ENCODE data around the gene RABL3. TPM values are rescaled to one million over a fixed set of nuclear protein-coding genes. Genes with fewer than 3 reads are reported as not detected.
A peak's percentile ranks its signal among the peaks of the same experiment; 100 is the strongest.
"Not testable (repeated sequence)": the region's sequence is repeated elsewhere in the genome, so short reads cannot be mapped to it uniquely, and the experiment has no call there.

The RABL3 gene
- total and polyA plus RNA-seq, 12 donors, result 2.8 to 33.9 (median 20.4) TPM

GRCh38 chr3:120742849-120743365, 591 bp upstream of the RABL3 start:
- intact Hi-C loops (cut with DNase I), result loop anchor here in 6 of 10 donors (1.0 to 5.0 kb wide), 5 partner anchors 126 to 326 kb away; partner anchors contain the start of gene NDUFB4 (in 5 of the 6)
- H3K9me3 ChIP-seq, result peaks cover 0 to 4% (median 0%) of the 10 kb centered on the region in 11 donors
- ATAC-seq (peak; percentile 5 to 57 (median 26)), DNase-seq (peak in 1 of 2 donors; percentile 23)
- WGBS, 2 donors, result 0 to 1% methylated on average over 26 of the region's 26 CpGs
- no peak for TF ChIP-seq CTCF (IDR thresholded peaks at IDR 0.05)
- H3K27me3 ChIP-seq, result no peaks in the 10 kb centered on the region
- peak overlapping the region; percentile 3 to 99 (median 92) for H3K27ac ChIP-seq
- peaks cover 4 to 32% (median 21%) of the 10 kb centered on the region in 9 donors for H3K4me1 ChIP-seq
- peaks cover 0 to 11% (median under 1%) of the 10 kb centered on the region in 9 donors for H3K36me3 ChIP-seq
- H3K4me3 ChIP-seq, result peak overlapping the region; percentile 23 to 95 (median 84)

GRCh38 chr3:120741837-120742197, 499 bp downstream of the RABL3 start:
- peak overlapping the region; percentile 64 to 95 (median 84) for H3K4me3 ChIP-seq
- no peak for TF ChIP-seq CTCF (IDR thresholded peaks at IDR 0.05)
- peaks cover 0 to 20% (median 6%) of the 10 kb centered on the region in 9 donors for H3K36me3 ChIP-seq
- H3K27ac ChIP-seq, result peak overlapping the region in 9 of 10 donors; percentile 91 to 99 (median 96)
- intact Hi-C loops (cut with DNase I), result loop anchor here in 6 of 10 donors (1.0 to 5.0 kb wide), 5 partner anchors 125 to 325 kb away; partner anchors contain the start of gene NDUFB4 (in 5 of the 6)
- H3K27me3 ChIP-seq, result no peaks in the 10 kb centered on the region
- H3K9me3 ChIP-seq, result peaks cover 0 to 7% (median 0%) of the 10 kb centered on the region in 11 donors
- peak in 2 of 8 donors; percentile 0 to 1 for ATAC-seq
- DNase-seq, result no peak
- peaks cover 4 to 32% (median 21%) of the 10 kb centered on the region in 9 donors for H3K4me1 ChIP-seq
- 5 to 10% methylated on average over 10 of the region's 10 CpGs for WGBS, 2 donors

GRCh38 chr3:120741320-120741719, 996 bp downstream of the RABL3 start:
- TF ChIP-seq CTCF (IDR thresholded peaks at IDR 0.05), result no peak
- 74 to 81% methylated on average over 3 of the region's 3 CpGs for WGBS, 2 donors
- Histone ChIP-seq H3K27me3 (no peaks in the 10 kb centered on the region), H3K27ac (peak overlapping the region in 1 of 10 donors; percentile 97), H3K4me1 (peaks cover 4 to 32% (median 21%) of the 10 kb centered on the region in 9 donors), H3K9me3 (peaks cover 0 to 9% (median 0%) of the 10 kb centered on the region in 11 donors), H3K4me3 (peak overlapping the region in 9 of 10 donors; percentile 64 to 95 (median 86)), H3K36me3 (peaks cover 0 to 20% (median 6%) of the 10 kb centered on the region in 9 donors)
- DNase-seq (no peak), ATAC-seq (no peak)
- intact Hi-C loops (cut with DNase I), result loop anchor here in 5 of 10 donors (5.0 kb wide), 4 partner anchors 124 to 324 kb away; partner anchors contain the start of gene NDUFB4 (in 4 of the 5)

- ATAC-seq; H3K27ac ChIP-seq; DNase-seq; H3K4me3 ChIP-seq; intact Hi-C loops (cut with DNase I); H3K4me1 ChIP-seq; H3K27me3 ChIP-seq: not testable (repeated sequence)
- H3K9me3 ChIP-seq, result peaks cover 0 to 17% (median 0%) of the 10 kb centered on the region in 11 donors
- peaks cover 0 to 20% (median 6%) of the 10 kb centered on the region in 9 donors for H3K36me3 ChIP-seq
- 98% methylated on average over 8 of the region's 8 CpGs for WGBS, 2 donors
Measured at GRCh38 chr3:120738006-120738405, 4.3 kb downstream of the RABL3 start.
